ENCODE data around the gene UTP11.

The UTP11 gene

DNA sequence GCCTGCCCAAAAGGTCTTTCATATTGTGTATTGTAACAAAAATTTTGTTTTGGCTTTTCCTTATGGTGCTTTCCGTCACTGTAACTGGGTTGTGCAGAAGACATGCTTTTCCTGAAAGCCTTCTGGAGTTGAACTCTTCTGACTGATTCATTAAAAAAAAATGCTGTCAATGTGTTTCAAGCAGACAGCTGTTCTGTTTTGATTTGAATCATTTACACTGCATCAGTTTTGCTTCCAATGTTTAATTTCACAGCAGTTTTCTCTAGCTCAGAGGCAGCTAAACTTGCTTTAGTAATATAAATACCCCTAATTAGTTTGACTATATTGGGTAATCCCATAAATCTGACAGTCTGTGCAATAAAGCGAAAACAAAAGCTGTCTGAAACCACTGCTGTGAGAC, 7.9 kb downstream of the UTP11 start:
- TF ChIP-seq, protein P1, sequence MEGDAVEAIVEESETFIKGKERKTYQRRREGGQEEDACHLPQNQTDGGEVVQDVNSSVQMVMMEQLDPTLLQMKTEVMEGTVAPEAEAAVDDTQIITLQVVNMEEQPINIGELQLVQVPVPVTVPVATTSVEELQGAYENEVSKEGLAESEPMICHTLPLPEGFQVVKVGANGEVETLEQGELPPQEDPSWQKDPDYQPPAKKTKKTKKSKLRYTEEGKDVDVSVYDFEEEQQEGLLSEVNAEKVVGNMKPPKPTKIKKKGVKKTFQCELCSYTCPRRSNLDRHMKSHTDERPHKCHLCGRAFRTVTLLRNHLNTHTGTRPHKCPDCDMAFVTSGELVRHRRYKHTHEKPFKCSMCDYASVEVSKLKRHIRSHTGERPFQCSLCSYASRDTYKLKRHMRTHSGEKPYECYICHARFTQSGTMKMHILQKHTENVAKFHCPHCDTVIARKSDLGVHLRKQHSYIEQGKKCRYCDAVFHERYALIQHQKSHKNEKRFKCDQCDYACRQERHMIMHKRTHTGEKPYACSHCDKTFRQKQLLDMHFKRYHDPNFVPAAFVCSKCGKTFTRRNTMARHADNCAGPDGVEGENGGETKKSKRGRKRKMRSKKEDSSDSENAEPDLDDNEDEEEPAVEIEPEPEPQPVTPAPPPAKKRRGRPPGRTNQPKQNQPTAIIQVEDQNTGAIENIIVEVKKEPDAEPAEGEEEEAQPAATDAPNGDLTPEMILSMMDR (IDR thresholded peaks at IDR 0.05; ENCODE audit: extremely low read depth, insufficient read depth, missing control alignments), result no peak
- in situ Hi-C loops (cut with MboI; ENCODE audit: low pct_unique_long_range_greater_than_20kb, low sequenced_read_pairs, unreplicated experiment), result no loop called here

DNA sequence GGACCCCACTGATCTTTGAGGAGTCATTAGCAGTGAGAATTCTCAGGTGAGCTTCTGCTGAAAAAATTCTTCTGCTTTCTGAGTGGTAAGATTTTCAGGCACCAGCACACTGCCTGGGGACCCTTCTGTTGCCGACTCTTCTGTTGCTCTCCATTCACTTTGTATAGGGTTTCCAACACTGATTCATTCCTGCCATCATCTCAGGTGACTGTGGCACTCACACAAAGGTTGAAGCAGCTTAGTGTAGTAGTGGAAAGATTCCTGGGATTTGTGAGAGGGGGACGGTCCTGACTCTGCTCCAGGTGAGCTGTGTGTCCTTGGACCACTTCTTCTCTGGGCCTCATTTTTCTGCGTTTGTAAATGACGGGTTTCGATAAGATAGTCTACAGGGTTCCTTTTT, 9.4 kb downstream of the UTP11 start:
- in situ Hi-C loops (cut with MboI; ENCODE audit: low pct_unique_long_range_greater_than_20kb, low sequenced_read_pairs, unreplicated experiment), result no loop called here
- DNase-seq (ENCODE audit: low spot score), result no peak
- TF ChIP-seq, protein P1 (IDR thresholded peaks at IDR 0.05; ENCODE audit: extremely low read depth, insufficient read depth, missing control alignments), result no peak

More for the DNA sequence above, 7.9 kb downstream of the UTP11 start:
- DNase-seq (ENCODE audit: low spot score), result no peak

DNA sequence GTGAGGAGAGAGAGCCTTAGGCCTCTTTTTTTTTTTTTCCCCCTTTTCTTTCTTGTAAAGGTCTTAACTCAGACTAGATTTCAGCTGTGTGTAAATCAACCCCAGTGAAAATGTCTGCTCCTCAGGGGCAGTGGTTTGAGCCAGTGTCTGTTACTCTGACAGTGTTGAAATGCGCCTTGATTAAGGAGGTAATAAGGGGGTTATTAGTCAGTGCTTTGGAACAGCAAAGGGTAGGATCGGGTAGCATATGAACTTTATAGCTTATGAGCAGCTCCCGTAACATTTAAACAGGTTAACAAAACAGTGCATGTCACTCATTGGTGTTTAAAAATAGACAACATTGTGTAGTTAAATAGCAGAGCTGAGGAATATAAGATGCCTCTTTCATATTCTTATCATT, 10.3 kb downstream of the UTP11 start:
- DNase-seq (ENCODE audit: low spot score), result no peak
- in situ Hi-C loops (cut with MboI; ENCODE audit: low pct_unique_long_range_greater_than_20kb, low sequenced_read_pairs, unreplicated experiment), result no loop called here
- TF ChIP-seq, protein P1 (IDR thresholded peaks at IDR 0.05; ENCODE audit: extremely low read depth, insufficient read depth, missing control alignments), result no peak

DNA sequence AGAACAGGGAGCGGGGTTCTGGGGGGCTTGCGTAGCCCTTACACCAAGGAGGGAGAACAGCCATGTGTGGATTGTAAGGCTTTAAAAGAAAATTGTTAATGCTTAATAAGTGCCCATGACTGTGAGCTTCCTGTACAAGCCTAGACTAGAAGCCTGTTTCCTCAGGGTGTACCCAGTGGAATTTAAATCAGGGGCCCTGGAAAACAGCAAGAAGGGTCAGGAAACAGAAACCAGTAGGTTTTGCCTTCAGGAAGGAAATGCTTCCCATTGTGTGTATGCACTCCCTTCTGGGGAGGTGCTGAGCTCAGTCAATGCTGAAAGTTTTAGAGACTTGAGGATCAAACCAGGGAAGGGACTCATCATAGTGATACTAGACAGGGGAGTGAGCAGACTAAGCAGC, 12.7 kb downstream of the UTP11 start:
- in situ Hi-C loops (cut with MboI; ENCODE audit: low pct_unique_long_range_greater_than_20kb, low sequenced_read_pairs, unreplicated experiment), result loop anchor here (25.0 kb wide), 1 partner anchor 812 kb away; no protein-coding TSS in a partner anchor

DNA sequence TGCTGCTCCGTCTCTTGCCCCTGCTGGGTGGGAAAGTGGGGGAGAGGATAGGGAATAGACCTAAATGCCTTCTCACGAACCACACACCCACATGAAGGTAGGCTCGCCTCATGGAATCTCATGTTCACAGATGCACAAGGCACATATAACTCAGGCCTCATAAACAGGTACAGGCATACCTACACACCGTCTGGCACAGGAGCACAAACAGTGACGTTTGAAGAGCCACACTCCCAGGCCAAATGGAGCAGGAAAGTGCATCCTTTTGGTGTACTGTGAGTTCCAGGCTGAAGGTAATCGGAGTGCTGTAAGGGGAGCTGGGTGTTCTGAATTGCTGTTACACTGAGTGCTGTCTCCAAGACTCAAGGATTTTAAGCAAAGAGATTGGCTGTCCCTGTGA, 13.1 kb downstream of the UTP11 start:
- DNase-seq (ENCODE audit: low spot score), result no peak
- TF ChIP-seq, protein P1 (IDR thresholded peaks at IDR 0.05; ENCODE audit: extremely low read depth, insufficient read depth, missing control alignments), result no peak
- in situ Hi-C loops (cut with MboI; ENCODE audit: low pct_unique_long_range_greater_than_20kb, low sequenced_read_pairs, unreplicated experiment), result loop anchor here (25.0 kb wide), 1 partner anchor 812 kb away; no protein-coding TSS in a partner anchor

More for the DNA sequence above, 12.7 kb downstream of the UTP11 start:
- TF ChIP-seq, protein P1 (IDR thresholded peaks at IDR 0.05; ENCODE audit: extremely low read depth, insufficient read depth, missing control alignments), result no peak
- no peak for DNase-seq (ENCODE audit: low spot score)

DNA sequence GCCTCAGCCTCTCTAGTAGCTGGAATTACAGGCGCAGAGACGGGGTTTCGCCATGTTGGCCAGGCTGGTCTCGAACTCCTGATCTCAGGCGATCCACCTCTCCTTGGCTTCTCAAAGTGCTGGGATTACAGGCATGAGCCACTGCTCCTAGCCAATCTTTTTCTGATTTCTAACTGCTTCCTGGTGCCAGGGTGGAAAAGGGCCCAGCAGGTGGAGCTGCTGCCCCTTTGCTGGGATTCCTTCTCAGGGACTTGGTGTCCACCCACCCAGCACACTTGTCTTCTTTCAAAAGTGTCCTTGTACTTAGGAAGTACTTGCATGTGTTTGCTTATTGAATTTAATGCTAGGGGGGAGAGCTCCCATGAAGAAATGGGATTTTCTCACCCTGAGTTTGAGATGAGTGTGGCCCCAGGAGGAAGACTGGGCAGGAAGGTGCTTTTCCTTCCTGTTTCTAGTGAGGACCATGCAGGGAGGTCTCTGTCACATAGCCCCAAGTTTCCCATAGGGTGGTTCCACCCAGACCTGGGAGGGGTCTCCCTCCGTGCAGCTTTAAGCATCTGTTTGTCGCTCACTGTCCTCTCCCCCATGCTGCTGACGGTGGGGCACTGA, 14.2 kb downstream of the UTP11 start:
- DNase-seq (ENCODE audit: low spot score), result peak; percentile 58
- in situ Hi-C loops (cut with MboI; ENCODE audit: low pct_unique_long_range_greater_than_20kb, low sequenced_read_pairs, unreplicated experiment), result loop anchor here (25.0 kb wide), 1 partner anchor 811 kb away; no protein-coding TSS in a partner anchor
- TF ChIP-seq, protein P1 (IDR thresholded peaks at IDR 0.05; ENCODE audit: extremely low read depth, insufficient read depth, missing control alignments), result peak; percentile 82

Data from GM13977 (cell line).